GM11168 (cell line): ENCODE results near the gene HLA-DPA1.
"Not testable (repeated sequence)": the region's sequence is repeated elsewhere in the genome, so short reads cannot be mapped to it uniquely, and the experiment has no call there.

ENCODE experiments used
- in situ Hi-C: fragments of 300-500 bp; cut with MboI; formaldehyde crosslinking; loops from one replicate; pipeline ENCODE4 v1.12.0; 2022; ENCODE audit warnings: low sequenced_read_pairs; ENCODE audit not compliant: unreplicated experiment

Gene HLA-DPA1

GRCh38 chr6:33069021-33069738 lies 4.3 kb downstream of the HLA-DPA1 start:
- in situ Hi-C loops = no loop called here

GRCh38 chr6:33066917-33067521 lies 6.4 kb downstream of the HLA-DPA1 start:
- in situ Hi-C loops = no loop called here

GRCh38 chr6:33065312-33065711 lies 8.1 kb downstream of the HLA-DPA1 start:
- in situ Hi-C loops = no loop called here

- in situ Hi-C loops = no loop called here
Measured at GRCh38 chr6:33064723-33065122, 8.7 kb downstream of the HLA-DPA1 start.

GRCh38 chr6:33063435-33063834 lies 10.0 kb downstream of the HLA-DPA1 start:
- in situ Hi-C loops = not testable (repeated sequence)

- in situ Hi-C loops = no loop called here
Measured at GRCh38 chr6:33061987-33062386, 11.5 kb downstream of the HLA-DPA1 start.

GRCh38 chr6:33057222-33058150 lies 16.0 kb downstream of the HLA-DPA1 start:
- in situ Hi-C loops = no loop called here

- in situ Hi-C loops = no loop called here
Measured at GRCh38 chr6:33053230-33053629, 20.2 kb downstream of the HLA-DPA1 start.

- in situ Hi-C loops = no loop called here
Measured at GRCh38 chr6:33052627-33053026, 20.8 kb downstream of the HLA-DPA1 start.

GRCh38 chr6:33050014-33050810 lies 23.2 kb downstream of the HLA-DPA1 start:
- in situ Hi-C loops = no loop called here

- in situ Hi-C loops = no loop called here
Measured at GRCh38 chr6:33049323-33050013, 24.0 kb downstream of the HLA-DPA1 start.

GRCh38 chr6:33040157-33040556 lies 33.3 kb downstream of the HLA-DPA1 start:
- in situ Hi-C loops = no loop called here

GRCh38 chr6:33036535-33036934 lies 36.9 kb downstream of the HLA-DPA1 start:
- in situ Hi-C loops = no loop called here

GRCh38 chr6:33034554-33034953 lies 38.9 kb downstream of the HLA-DPA1 start:
- in situ Hi-C loops = no loop called here

GRCh38 chr6:33030245-33030644 lies 43.2 kb downstream of the HLA-DPA1 start:
- in situ Hi-C loops = no loop called here

GRCh38 chr6:33029328-33030184 lies 43.9 kb downstream of the HLA-DPA1 start:
- in situ Hi-C loops = no loop called here

- in situ Hi-C loops = no loop called here
Measured at GRCh38 chr6:33028220-33028849, 45.1 kb downstream of the HLA-DPA1 start.

- in situ Hi-C loops = no loop called here
Measured at GRCh38 chr6:33024521-33024920, 48.9 kb downstream of the HLA-DPA1 start.
